MM.1S (cell line): ENCODE data around the gene PPP3R2.

Source experiments
- DNase-seq: peaks from one replicate; pipeline ENCODE4 v3.0.0-alpha.2; 2015
- H2AFZ ChIP-seq: fragments of 300-600 bp; sonication (generic); 2 replicates; pipeline ENCODE4 v1.6.0; 2016; ENCODE audit warnings: antibody characterized with exemption, low read length
- H3F3A ChIP-seq: fragments of 300-600 bp; sonication (generic); 2 replicates; pipeline ENCODE4 v1.6.1; 2016; ENCODE audit warnings: mild to moderate bottlenecking, antibody characterized with exemption, low read length, moderate library complexity, mixed read lengths; ENCODE audit not compliant: insufficient read depth
- H3K27ac ChIP-seq: fragments of 300-600 bp; sonication (generic); 2 replicates; pipeline ENCODE4 v1.5.1; 2016; ENCODE audit warnings: mild to moderate bottlenecking, low read length
- H3K27me3 ChIP-seq: fragments of 300-600 bp; sonication (generic); replicated peaks from 2 replicates; pipeline ENCODE4 v1.6.0; 2016; ENCODE audit warnings: low read length; ENCODE audit not compliant: insufficient read depth
- H3K36me3 ChIP-seq: fragments of 300-600 bp; sonication (generic); replicated peaks from 2 replicates; pipeline ENCODE4 v1.6.1; 2016; ENCODE audit warnings: mild to moderate bottlenecking, low read length, mixed read lengths; ENCODE audit not compliant: insufficient read depth
- H3K4me1 ChIP-seq: fragments of 300-600 bp; sonication (generic); 2 replicates; pipeline ENCODE4 v1.6.1; 2016; ENCODE audit warnings: low read length, mixed read lengths
- H3K4me2 ChIP-seq: fragments of 300-600 bp; sonication (generic); 2 replicates; pipeline ENCODE4 v1.6.0; 2016; ENCODE audit warnings: low read depth, low read length
- H3K4me3 ChIP-seq: fragments of 300-600 bp; sonication (generic); 2 replicates; pipeline ENCODE4 v1.5.1; 2016; ENCODE audit warnings: low read length, mixed read lengths
- H3K79me2 ChIP-seq: fragments of 300-600 bp; sonication (generic); 2 replicates; pipeline ENCODE4 v1.6.1; 2016; ENCODE audit warnings: mixed run types, low read length, mixed read lengths
- H3K9ac ChIP-seq: fragments of 300-600 bp; sonication (generic); 2 replicates; pipeline ENCODE4 v1.6.1; 2016; ENCODE audit warnings: low read length, mixed read lengths
- H3K9me2 ChIP-seq: fragments of 300-600 bp; sonication (generic); replicated peaks from 2 replicates; pipeline ENCODE4 v1.6.1; 2016; ENCODE audit warnings: mild to moderate bottlenecking, low read length, mixed read lengths; ENCODE audit not compliant: insufficient read depth
- H3K9me3 ChIP-seq: fragments of 300-600 bp; sonication (generic); replicated peaks from 2 replicates; pipeline ENCODE4 v1.6.1; 2016; ENCODE audit warnings: mild to moderate bottlenecking, low read length, mixed read lengths; ENCODE audit not compliant: insufficient read depth
- H4K20me1 ChIP-seq: fragments of 300-600 bp; sonication (generic); 2 replicates; pipeline ENCODE4 v1.6.1; 2016; ENCODE audit warnings: mild to moderate bottlenecking, low read length, moderate library complexity, mixed read lengths; ENCODE audit not compliant: insufficient read depth
- CTCF ChIP-seq: fragments of 300-600 bp; sonication (generic); IDR thresholded peaks from 2 replicates; pipeline ENCODE4 v1.5.1; 2016; ENCODE audit warnings: antibody characterized with exemption, low read length, mixed read lengths
- EZH2 ChIP-seq: fragments of 300-600 bp; sonication (generic); optimal IDR thresholded peaks from 2 replicates; pipeline ENCODE3; 2017; ENCODE audit warnings: low read depth, mild to moderate bottlenecking, antibody characterized with exemption, low read length, mixed read lengths
- EZH2phosphoT487 ChIP-seq: fragments of 300-600 bp; sonication (generic); IDR thresholded peaks from 2 replicates; pipeline ENCODE4 v1.6.1; 2018; ENCODE audit warnings: antibody characterized with exemption, low read length

PPP3R2 gene

DNA sequence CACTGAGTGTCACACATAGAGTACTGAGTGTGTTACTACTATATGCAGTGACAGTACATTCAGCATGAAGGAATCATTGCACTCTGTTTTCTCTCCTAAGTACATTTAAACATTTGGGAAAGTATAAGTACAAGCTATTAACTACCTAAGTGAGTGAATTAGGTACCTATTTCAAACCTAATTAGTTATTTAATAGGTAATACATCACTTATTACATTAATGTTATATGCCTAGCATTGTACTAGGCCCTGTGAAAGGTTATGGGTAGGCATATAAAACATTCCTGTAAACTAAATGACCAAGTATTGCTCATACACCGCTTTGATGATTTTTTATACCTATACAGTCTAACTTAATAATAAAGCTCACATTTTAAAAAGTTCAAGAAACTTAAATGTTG is 25.7 kb upstream of the PPP3R2 start:
- DNase-seq, result no peak
- Histone ChIP-seq H3K9me3 (no peaks in the 10 kb centered on the region), H3K27ac (no peak overlapping the region), H3K9me2 (no peaks in the 10 kb centered on the region), H2AFZ (no peak overlapping the region), H3K4me2 (no peak overlapping the region), H3K9ac (no peak overlapping the region), H3K4me3 (no peak overlapping the region), H3F3A (no peaks in the 10 kb centered on the region), H3K36me3 (no peaks in the 10 kb centered on the region), H4K20me1 (no peaks in the 10 kb centered on the region), H3K79me2 (no peaks in the 10 kb centered on the region), H3K4me1 (no peaks in the 10 kb centered on the region), H3K27me3 (no peaks in the 10 kb centered on the region)
- TF ChIP-seq EZH2 (no peak), EZH2phosphoT487 (no peak), CTCF (no peak)

DNA sequence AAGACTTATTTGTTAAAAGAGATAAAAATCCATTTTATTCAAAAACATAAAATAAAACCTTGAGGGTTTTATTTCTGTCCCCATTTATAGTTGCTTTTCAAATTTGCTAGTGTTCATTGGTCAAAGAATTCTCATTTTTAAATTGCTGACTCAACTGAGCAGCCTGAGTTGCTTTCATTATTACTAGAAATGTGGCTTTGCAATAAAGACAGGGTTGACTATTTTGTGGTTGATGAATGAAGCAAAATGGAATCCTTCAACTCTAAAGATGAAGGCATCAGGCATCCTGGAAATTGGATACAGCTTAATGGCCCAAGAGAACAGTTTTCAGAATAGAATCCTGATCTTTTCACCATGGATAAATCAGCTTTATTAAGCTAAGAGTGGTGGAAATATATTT is 23.9 kb upstream of the PPP3R2 start:
- no peaks in the 10 kb centered on the region for H3K9me3 ChIP-seq
- H4K20me1 ChIP-seq, result no peaks in the 10 kb centered on the region
- H3K4me3 ChIP-seq, result no peak overlapping the region
- no peaks in the 10 kb centered on the region for H3K79me2 ChIP-seq
- H3K9me2 ChIP-seq, result no peaks in the 10 kb centered on the region
- H2AFZ ChIP-seq, result no peak overlapping the region
- H3K27me3 ChIP-seq, result no peaks in the 10 kb centered on the region
- H3K4me1 ChIP-seq, result no peaks in the 10 kb centered on the region
- H3K4me2 ChIP-seq, result no peak overlapping the region
- H3F3A ChIP-seq, result no peaks in the 10 kb centered on the region
- no peak for DNase-seq
- no peak overlapping the region for H3K27ac ChIP-seq
- no peak overlapping the region for H3K9ac ChIP-seq
- H3K36me3 ChIP-seq, result no peaks in the 10 kb centered on the region
- TF ChIP-seq EZH2phosphoT487 (no peak), CTCF (no peak), EZH2 (no peak)

- H3K4me3 ChIP-seq, result no peak overlapping the region
- H3K9me3 ChIP-seq, result no peaks in the 10 kb centered on the region
- H3K9ac ChIP-seq, result no peak overlapping the region
- no peaks in the 10 kb centered on the region for H3K9me2 ChIP-seq
- no peak overlapping the region for H3K4me2 ChIP-seq
- H3K27ac ChIP-seq, result no peak overlapping the region
- H3K79me2 ChIP-seq, result no peaks in the 10 kb centered on the region
- no peaks in the 10 kb centered on the region for H3F3A ChIP-seq
- DNase-seq, result no peak
- no peaks in the 10 kb centered on the region for H4K20me1 ChIP-seq
- TF ChIP-seq EZH2phosphoT487 (no peak), CTCF (no peak), EZH2 (no peak)
- H3K4me1 ChIP-seq, result no peaks in the 10 kb centered on the region
- H3K27me3 ChIP-seq, result no peaks in the 10 kb centered on the region
- H2AFZ ChIP-seq, result no peak overlapping the region
- H3K36me3 ChIP-seq, result no peaks in the 10 kb centered on the region
Measured at GRCh38 chr9:101605547-101605946, 10.8 kb upstream of the PPP3R2 start.
